ENCODE measurements around the gene KIRREL2. TPM values are rescaled to one million over a fixed set of nuclear protein-coding genes. Genes with fewer than 3 reads are reported as not detected.

Gene KIRREL2
- total RNA-seq, 1 donor from 2014 or later: not detected

- no peak for DNase-seq
- Histone ChIP-seq H3K27ac (replicated peaks) (no peak overlapping the region), H3K4me3 (peak overlapping the region; percentile 49), H3K9me3 (replicated peaks) (no peaks in the 10 kb centered on the region), H3K27me3 (ENCODE audit: low read depth) (peaks cover 97% of the 10 kb centered on the region), H3K36me3 (no peaks in the 10 kb centered on the region), H3K4me1 (peaks cover 19% of the 10 kb centered on the region)
- TF ChIP-seq CTCF (IDR thresholded peaks at IDR 0.05; ENCODE audit: borderline replicate concordance): no peak
- intact Hi-C loops (cut with micrococcal nuclease): no loop called here
Measured at GRCh38 chr19:35845215-35846037, 11.3 kb upstream of the KIRREL2 start.

- TF ChIP-seq CTCF (IDR thresholded peaks at IDR 0.05; ENCODE audit: borderline replicate concordance): no peak
- intact Hi-C loops (cut with micrococcal nuclease): no loop called here
- Histone ChIP-seq H3K27ac (replicated peaks) (no peak overlapping the region), H3K4me3 (peak overlapping the region; percentile 49), H3K9me3 (replicated peaks) (no peaks in the 10 kb centered on the region), H3K27me3 (ENCODE audit: low read depth) (peaks cover 100% of the 10 kb centered on the region), H3K36me3 (no peaks in the 10 kb centered on the region), H3K4me1 (peaks cover 19% of the 10 kb centered on the region)
- DNase-seq: no peak
Measured at GRCh38 chr19:35846038-35846668, 10.6 kb upstream of the KIRREL2 start.

GRCh38 chr19:35847911-35848310 lies 8.8 kb upstream of the KIRREL2 start:
- no peaks in the 10 kb centered on the region for H3K36me3 ChIP-seq
- H3K9me3 ChIP-seq (replicated peaks): no peaks in the 10 kb centered on the region
- no peak for DNase-seq
- H3K4me1 ChIP-seq: peaks cover 19% of the 10 kb centered on the region
- H3K27ac ChIP-seq (replicated peaks): no peak overlapping the region
- no peak overlapping the region for H3K4me3 ChIP-seq
- intact Hi-C loops (cut with micrococcal nuclease): no loop called here
- H3K27me3 ChIP-seq (ENCODE audit: low read depth): peaks cover 100% of the 10 kb centered on the region
- no peak for TF ChIP-seq CTCF (IDR thresholded peaks at IDR 0.05; ENCODE audit: borderline replicate concordance)

GRCh38 chr19:35848486-35848885 lies 8.2 kb upstream of the KIRREL2 start:
- no peak overlapping the region for H3K27ac ChIP-seq (replicated peaks)
- H3K4me3 ChIP-seq: no peak overlapping the region
- peaks cover 19% of the 10 kb centered on the region for H3K4me1 ChIP-seq
- DNase-seq: no peak
- H3K27me3 ChIP-seq (ENCODE audit: low read depth): peaks cover 100% of the 10 kb centered on the region
- H3K36me3 ChIP-seq: no peaks in the 10 kb centered on the region
- no peak for TF ChIP-seq CTCF (IDR thresholded peaks at IDR 0.05; ENCODE audit: borderline replicate concordance)
- H3K9me3 ChIP-seq (replicated peaks): no peaks in the 10 kb centered on the region
- intact Hi-C loops (cut with micrococcal nuclease): no loop called here

GRCh38 chr19:35848919-35849505 lies 7.7 kb upstream of the KIRREL2 start:
- peaks cover 17% of the 10 kb centered on the region for H3K4me1 ChIP-seq
- no peak overlapping the region for H3K4me3 ChIP-seq
- intact Hi-C loops (cut with micrococcal nuclease): no loop called here
- H3K36me3 ChIP-seq: no peaks in the 10 kb centered on the region
- no peaks in the 10 kb centered on the region for H3K9me3 ChIP-seq (replicated peaks)
- H3K27ac ChIP-seq (replicated peaks): no peak overlapping the region
- TF ChIP-seq CTCF (IDR thresholded peaks at IDR 0.05; ENCODE audit: borderline replicate concordance): no peak
- H3K27me3 ChIP-seq (ENCODE audit: low read depth): peaks cover 100% of the 10 kb centered on the region
- no peak for DNase-seq

All from left ventricle myocardium inferior (tissue), 1 donor.